ENCODE measurements around the gene LSM7. TPM values are rescaled to one million over a fixed set of nuclear protein-coding genes. Genes with fewer than 3 reads are reported as not detected.

LSM7 gene
- 100 to 1,000 TPM in 1 of 3 donors, 10 to 100 TPM in 2; 60.3 to 111 (median 93.1) TPM for total RNA-seq
- long read RNA-seq, donor 1, transcript LSM7-201 (4 exons, 529 nt): major isoform, 12 of 24 reads
- long read RNA-seq, donor 1, partial matches to known transcripts: 0 of 24 reads
- long read RNA-seq, donor 1, other reads (novel, unspliced or antisense): 4 of 24 reads
- long read RNA-seq, donor 2, transcript LSM7-204 (3 exons, 575 nt): minor isoform, 21 of 61 reads
- long read RNA-seq, donor 2, transcript LSM7-203 (4 exons, 512 nt): minor isoform, 6 of 61 reads
- long read RNA-seq, donor 2, transcript LSM7-201 (4 exons, 529 nt): major isoform, 28 of 61 reads
- long read RNA-seq, donor 2, partial matches to known transcripts: 2 of 61 reads
- long read RNA-seq, donor 2, other reads (novel, unspliced or antisense): 3 of 61 reads

DNA sequence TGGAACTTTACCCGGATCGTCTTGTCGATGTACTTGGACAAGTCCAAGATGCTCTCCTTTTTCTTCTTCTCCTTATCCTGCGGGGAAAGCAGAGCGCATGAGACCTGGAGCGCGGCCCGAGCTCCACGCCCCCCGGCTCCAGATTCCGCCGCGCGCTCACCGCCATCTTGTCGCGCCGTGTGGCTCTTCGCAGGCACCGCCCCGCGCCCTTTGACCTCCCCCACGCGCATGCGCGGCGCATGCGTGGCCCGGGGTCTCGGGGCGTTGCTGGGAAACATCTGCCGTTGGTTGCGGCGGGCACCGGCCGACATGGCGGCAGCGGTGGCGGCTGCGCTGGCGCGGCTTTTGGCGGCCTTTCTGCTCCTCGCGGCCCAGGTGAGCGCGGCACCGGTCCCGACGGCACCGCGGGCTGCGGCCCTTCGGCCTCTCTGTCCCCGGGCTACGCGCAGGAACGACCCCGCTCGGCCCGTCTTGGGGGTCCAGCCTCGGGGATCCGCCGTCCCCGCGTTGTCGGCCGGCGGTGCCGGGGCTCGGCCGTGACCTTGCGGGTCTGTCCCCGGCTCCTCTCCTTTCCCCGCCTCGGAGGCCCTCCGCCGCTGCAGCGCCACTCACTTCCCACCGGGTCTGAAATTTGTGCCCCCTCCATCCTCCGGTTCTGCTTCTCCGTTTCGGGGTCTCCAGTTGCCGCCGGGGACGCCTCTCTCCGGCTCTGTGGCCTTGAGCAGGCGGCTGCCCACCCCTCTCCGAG lies at the start of gene LSM7, which contains the start of gene SPPL2B:
LSM7 (minus strand) TSS at position 186 of the 748 bp plus-strand sequence; CDS start at position 166, 20 bp downstream.
SPPL2B (plus strand) TSS at position 284 of the 748 bp plus-strand sequence; CDS start at position 310, 26 bp downstream.
- peak within 1 kb of the TSS; percentile 98 for H3K4me3 ChIP-seq
- intact Hi-C loops (cut with DNase I, micrococcal nuclease): loop anchor here in 1 of 2 donors (10.0 kb wide), 1 partner anchor 94 kb away; the partner anchor contains the start of genes PLEKHJ1 and SF3A2
- peak; percentile 68 for ATAC-seq
- TF ChIP-seq, protein P1, sequence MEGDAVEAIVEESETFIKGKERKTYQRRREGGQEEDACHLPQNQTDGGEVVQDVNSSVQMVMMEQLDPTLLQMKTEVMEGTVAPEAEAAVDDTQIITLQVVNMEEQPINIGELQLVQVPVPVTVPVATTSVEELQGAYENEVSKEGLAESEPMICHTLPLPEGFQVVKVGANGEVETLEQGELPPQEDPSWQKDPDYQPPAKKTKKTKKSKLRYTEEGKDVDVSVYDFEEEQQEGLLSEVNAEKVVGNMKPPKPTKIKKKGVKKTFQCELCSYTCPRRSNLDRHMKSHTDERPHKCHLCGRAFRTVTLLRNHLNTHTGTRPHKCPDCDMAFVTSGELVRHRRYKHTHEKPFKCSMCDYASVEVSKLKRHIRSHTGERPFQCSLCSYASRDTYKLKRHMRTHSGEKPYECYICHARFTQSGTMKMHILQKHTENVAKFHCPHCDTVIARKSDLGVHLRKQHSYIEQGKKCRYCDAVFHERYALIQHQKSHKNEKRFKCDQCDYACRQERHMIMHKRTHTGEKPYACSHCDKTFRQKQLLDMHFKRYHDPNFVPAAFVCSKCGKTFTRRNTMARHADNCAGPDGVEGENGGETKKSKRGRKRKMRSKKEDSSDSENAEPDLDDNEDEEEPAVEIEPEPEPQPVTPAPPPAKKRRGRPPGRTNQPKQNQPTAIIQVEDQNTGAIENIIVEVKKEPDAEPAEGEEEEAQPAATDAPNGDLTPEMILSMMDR (IDR thresholded peaks at IDR 0.05): no peak
- H3K36me3 ChIP-seq (ENCODE audit: low read depth): no peaks in the 10 kb centered on the region
- H3K9me3 ChIP-seq: no peaks in the 10 kb centered on the region
- DNase-seq: peak; percentile 91 to 96 (median 94)
- peaks cover 51% of the 10 kb centered on the region for H3K4me1 ChIP-seq (ENCODE audit: low read depth)

DNA sequence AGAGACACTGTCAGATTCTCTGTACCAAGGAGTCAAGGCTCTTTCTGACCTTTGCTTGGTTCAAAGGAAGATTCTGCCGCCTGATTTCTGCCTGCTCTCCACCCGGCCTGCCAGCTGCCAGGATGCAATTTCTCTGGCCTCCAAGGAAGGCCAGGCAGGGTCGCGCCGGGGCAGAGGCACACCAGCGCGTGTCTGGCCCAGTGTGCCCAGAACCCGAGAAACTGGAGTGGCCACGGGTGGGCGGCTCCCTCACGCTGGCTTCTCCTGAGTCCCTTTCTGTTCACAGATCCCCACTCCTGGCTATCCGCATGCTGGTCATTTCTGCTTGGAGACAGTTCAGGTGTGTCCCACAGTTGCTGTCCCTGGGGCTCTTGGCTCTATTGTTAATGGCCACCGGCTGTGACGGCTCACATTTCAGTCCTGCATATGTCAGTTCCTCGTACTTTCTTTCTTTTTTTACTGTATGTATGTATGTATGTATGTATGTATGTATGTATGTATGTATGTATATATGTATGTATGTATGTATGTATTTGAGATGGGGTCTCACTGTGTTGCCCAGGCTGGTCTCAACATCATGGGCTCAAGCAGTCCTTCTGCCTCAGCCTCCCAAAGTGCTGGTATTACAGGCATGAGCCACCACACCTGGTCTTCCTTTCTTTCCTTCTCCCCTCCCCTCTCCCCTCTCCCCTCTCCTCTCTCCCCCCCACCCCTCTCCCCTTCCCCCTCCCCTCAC lies 48.6 kb upstream of the LSM7 start:
- Histone ChIP-seq H3K9me3 (no peaks in the 10 kb centered on the region), H3K4me1 (ENCODE audit: low read depth) (no peaks in the 10 kb centered on the region), H3K36me3 (ENCODE audit: low read depth) (no peaks in the 10 kb centered on the region), H3K4me3 (no peak overlapping the region)
- TF ChIP-seq, protein P1 (IDR thresholded peaks at IDR 0.05): no peak
- intact Hi-C loops (cut with DNase I, micrococcal nuclease): no loop called here
- ATAC-seq: no peak
- DNase-seq: no peak

DNA sequence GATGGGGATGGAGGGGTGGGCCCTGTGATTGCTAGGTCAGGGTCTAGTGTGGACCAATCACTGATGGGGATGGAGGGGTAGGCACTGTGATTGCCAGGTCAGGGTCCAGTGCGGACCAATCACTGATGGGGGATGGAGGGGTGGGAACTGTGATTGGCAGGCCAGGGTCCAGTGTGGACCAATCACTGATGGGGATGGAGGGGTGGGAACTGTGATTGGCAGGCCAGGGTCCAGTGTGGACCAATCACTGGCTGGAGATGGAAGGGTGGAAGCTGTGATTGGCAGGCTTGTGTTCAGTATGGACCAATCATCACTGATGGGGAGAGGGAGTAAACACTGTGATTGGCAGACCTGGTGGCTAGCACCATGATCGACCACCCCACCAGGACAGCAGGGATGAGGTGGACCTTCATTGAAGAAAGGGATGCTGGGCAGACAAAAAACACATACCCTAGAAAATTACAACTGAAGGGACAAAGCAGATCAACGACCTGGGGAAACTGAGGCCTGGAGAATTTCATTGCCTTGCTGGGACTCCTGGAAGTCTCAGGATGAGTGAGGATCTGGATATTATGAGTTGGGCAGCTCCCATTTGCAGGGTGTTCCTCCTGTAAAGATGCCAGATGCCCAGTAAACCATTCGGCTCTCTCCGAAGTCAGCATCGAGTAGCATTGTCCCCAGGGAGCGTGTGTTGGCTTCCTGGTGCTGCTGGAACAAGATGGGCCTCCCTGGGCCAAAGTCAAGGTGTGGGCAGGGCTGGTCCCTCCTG lies 47.2 kb upstream of the LSM7 start:
- Histone ChIP-seq H3K4me1 (ENCODE audit: low read depth) (no peaks in the 10 kb centered on the region), H3K4me3 (no peak overlapping the region), H3K36me3 (ENCODE audit: low read depth) (no peaks in the 10 kb centered on the region), H3K9me3 (no peaks in the 10 kb centered on the region)
- no peak for DNase-seq
- no peak for ATAC-seq
- intact Hi-C loops (cut with DNase I, micrococcal nuclease): no loop called here
- TF ChIP-seq, protein P1 (IDR thresholded peaks at IDR 0.05): no peak

DNA sequence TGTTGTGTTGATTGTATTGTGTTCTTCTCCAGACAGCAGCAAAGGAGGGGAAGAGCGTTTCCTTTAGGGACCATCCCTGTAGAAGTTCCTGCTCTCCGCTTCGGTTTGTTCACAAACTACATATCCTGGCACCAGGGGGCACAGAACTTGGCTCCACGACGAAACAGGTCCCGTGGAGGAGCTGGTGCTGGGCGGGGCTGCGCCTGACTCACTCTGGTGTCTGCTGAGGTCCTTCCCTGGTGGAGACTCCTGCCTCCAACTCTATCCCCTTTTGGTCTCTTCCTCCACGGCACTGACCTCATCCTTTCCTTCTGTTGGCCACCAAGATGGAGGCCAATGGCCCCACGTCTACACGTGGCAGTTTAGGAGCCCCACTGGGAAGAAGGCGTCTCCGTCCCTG lies 46.4 kb upstream of the LSM7 start:
- Histone ChIP-seq H3K4me1 (ENCODE audit: low read depth) (no peaks in the 10 kb centered on the region), H3K9me3 (no peaks in the 10 kb centered on the region), H3K4me3 (no peak overlapping the region), H3K36me3 (ENCODE audit: low read depth) (no peaks in the 10 kb centered on the region)
- TF ChIP-seq, protein P1 (IDR thresholded peaks at IDR 0.05): no peak
- intact Hi-C loops (cut with DNase I, micrococcal nuclease): no loop called here
- no peak for DNase-seq
- no peak for ATAC-seq

Measured in mucosa of descending colon (tissue), 3 donors.